HepG2 (cell line): ENCODE measurements around the gene MYBPC3. TPM values are rescaled to one million over a fixed set of nuclear protein-coding genes. Genes with fewer than 3 reads are reported as not detected.

Experiments used
- GABPB1 ChIP-seq: IDR thresholded peaks from 2 replicates; pipeline ENCODE4 v1.6.1; 2016; ENCODE audit warnings: mild to moderate bottlenecking, missing genetic modification reagents, moderate library complexity, missing compliant biosample characterization
- KLF6 ChIP-seq: IDR thresholded peaks from 2 replicates; pipeline ENCODE4 v1.8.0; 2016; ENCODE audit warnings: missing biosample characterization, missing genetic modification reagents
- PAX8 ChIP-seq: sonication (generic); formaldehyde crosslinking; IDR thresholded peaks from 2 replicates; pipeline ENCODE4 v1.8.0; 2022; ENCODE audit warnings: mild to moderate bottlenecking, missing genetic modification reagents, borderline replicate concordance
- RBFOX2 ChIP-seq: fragments of 200-400 bp; formaldehyde crosslinking; IDR thresholded peaks from 2 replicates; pipeline ENCODE4 v1.6.1; 2017; ENCODE audit warnings: low read depth, mild to moderate bottlenecking, low read length
- YY1 ChIP-seq: IDR thresholded peaks from 2 replicates; pipeline ENCODE4 v1.6.1; 2011; ENCODE audit warnings: low read length, low read depth, moderate library complexity, mild to moderate bottlenecking; ENCODE audit not compliant: insufficient read depth, insufficient replicate concordance
- ZBTB38 ChIP-seq: sonication (generic); formaldehyde crosslinking; IDR thresholded peaks from 2 replicates; pipeline ENCODE4 v1.5.1; 2020; ENCODE audit warnings: mild to moderate bottlenecking, missing genetic modification reagents
- ZNF749 ChIP-seq: sonication (generic); formaldehyde crosslinking; IDR thresholded peaks from 2 replicates; pipeline ENCODE4 v1.8.0; 2022; ENCODE audit warnings: mild to moderate bottlenecking, missing genetic modification reagents, moderate library complexity, borderline replicate concordance
- ZNF782 ChIP-seq: sonication (generic); formaldehyde crosslinking; IDR thresholded peaks from 2 replicates; pipeline ENCODE4 v1.4.0; 2020; ENCODE audit warnings: missing genetic modification reagents, mild to moderate bottlenecking, borderline replicate concordance
- ZNF792 ChIP-seq: IDR thresholded peaks from 2 replicates; pipeline ENCODE4 v1.6.1; 2016
- polyA plus RNA-seq, 8 experiments: library from polyadenylated mRNA; depleted of rRNA in 3 of 8; stranded (reverse) in 7 of 8; unstranded in 1 of 8; fragments of >200 nt; fragmentation: Illumina TruSeq in 4 of 8; extraction: Trizol in 4 of 8; gene quantifications; 2 replicates each; pipeline versions ENCODE4 v1.2.1 to v1.2.3, GENCODE V29; 2011 to 2016; ENCODE audit warnings: low read depth in 4 of 8, missing spikeins in 1 of 8, mixed read lengths in 1 of 8; ENCODE audit not compliant: insufficient read depth in 1 of 8
- total RNA-seq, 5 experiments: library from RNA; depleted of rRNA; stranded (reverse); fragments of >200 nt; fragmentation: Illumina TruSeq; extraction: Trizol; gene quantifications; 2 replicates each; pipeline ENCODE4 v1.2.3, GENCODE V29; 2016; ENCODE audit warnings: low read depth in 1 of 5
- TF ChIP-seq, protein P1 (sequence below): sonication (generic); formaldehyde crosslinking; IDR thresholded peaks from 2 replicates; pipeline ENCODE4 v1.4.0; 2020; ENCODE audit warnings: missing genetic modification reagents, mild to moderate bottlenecking, borderline replicate concordance
- TF ChIP-seq, protein P2 (sequence below): sonication (generic); formaldehyde crosslinking; IDR thresholded peaks from 2 replicates; pipeline ENCODE4 v1.4.0; 2020; ENCODE audit warnings: mild to moderate bottlenecking, missing genetic modification reagents
- TF ChIP-seq, protein P3 (sequence below): sonication (generic); formaldehyde crosslinking; IDR thresholded peaks from 2 replicates; pipeline ENCODE4 v1.8.1; 2022; ENCODE audit warnings: low read depth, mild to moderate bottlenecking, missing genetic modification reagents
- TF ChIP-seq, protein P4 (sequence below): sonication (generic); formaldehyde crosslinking; IDR thresholded peaks from 2 replicates; pipeline ENCODE4 v1.4.0; 2020; ENCODE audit warnings: mild to moderate bottlenecking, missing genetic modification reagents
- TF ChIP-seq, protein P5 (sequence below): sonication (generic); formaldehyde crosslinking; IDR thresholded peaks from 2 replicates; pipeline ENCODE4 v1.5.1; 2020; ENCODE audit warnings: mild to moderate bottlenecking, missing genetic modification reagents, moderate library complexity

Gene MYBPC3
- total and polyA plus RNA-seq, 2 of the 13 experiments (the other 11 are each of a cell fraction or from before 2014, with no cell fraction given) = not detected

DNA sequence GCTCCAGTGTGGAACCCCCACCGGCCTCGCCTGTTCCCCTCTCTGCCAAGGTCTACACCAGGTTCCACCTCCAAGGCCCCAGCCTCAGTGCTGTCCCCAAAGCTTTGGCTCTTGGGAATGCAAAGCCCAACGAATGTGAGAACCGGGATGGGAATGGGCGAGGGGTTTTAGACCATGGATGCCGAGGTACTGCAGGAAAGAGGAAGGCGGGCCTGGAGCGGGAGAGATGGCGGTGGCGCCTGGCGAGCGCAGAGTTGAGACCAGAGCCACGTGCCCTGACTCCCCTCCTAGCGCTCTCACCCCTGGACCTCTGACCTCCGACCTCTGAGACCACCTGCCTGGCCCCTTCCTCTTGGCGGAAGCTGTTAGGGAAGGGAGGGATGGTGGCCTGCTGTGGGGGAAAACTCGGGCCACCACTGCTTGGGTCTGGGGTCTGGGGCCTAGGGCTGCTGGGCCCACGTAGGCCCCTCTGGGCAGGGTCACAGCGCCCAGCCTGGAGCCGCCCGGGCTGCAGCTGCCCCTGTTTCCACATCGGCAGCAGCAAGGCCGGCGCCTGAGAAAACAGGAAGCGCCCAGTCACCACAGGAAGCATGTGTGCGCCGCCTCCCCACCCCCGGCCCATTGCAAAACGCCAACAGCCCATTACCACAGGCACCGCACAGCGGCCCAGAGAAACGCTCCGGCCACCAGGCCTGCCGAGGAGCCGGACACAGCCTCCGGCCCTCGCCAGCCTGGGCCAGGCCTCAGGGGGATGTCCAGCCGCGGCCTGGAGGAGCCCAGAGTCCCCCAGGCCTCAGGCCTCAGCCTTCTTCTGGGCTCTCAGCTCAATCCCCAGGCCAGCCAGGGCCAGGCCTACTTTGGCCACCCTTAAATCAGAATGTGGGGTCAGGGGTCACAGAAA is 42.1 kb upstream of the MYBPC3 start (continued):
- TF ChIP-seq, protein P1, sequence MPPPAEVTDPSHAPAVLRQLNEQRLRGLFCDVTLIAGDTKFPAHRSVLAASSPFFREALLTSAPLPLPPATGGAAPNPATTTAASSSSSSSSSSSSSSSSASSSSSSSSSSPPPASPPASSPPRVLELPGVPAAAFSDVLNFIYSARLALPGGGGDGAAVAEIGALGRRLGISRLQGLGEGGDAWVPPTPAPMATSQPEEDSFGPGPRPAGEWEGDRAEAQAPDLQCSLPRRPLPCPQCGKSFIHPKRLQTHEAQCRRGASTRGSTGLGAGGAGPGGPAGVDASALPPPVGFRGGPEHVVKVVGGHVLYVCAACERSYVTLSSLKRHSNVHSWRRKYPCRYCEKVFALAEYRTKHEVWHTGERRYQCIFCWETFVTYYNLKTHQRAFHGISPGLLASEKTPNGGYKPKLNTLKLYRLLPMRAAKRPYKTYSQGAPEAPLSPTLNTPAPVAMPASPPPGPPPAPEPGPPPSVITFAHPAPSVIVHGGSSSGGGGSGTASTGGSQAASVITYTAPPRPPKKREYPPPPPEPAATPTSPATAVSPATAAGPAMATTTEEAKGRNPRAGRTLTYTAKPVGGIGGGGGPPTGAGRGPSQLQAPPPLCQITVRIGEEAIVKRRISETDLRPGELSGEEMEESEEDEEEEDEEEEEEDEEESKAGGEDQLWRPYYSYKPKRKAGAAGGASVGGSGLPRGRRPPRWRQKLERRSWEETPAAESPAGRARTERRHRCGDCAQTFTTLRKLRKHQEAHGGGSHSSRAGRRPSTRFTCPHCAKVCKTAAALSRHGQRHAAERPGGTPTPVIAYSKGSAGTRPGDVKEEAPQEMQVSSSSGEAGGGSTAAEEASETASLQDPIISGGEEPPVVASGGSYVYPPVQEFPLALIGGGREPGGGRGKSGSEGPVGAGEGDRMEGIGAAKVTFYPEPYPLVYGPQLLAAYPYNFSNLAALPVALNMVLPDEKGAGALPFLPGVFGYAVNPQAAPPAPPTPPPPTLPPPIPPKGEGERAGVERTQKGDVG (CRISPR knock-in tag) = peak; percentile 52; the same call in 1 of the 2 replicates
- TF ChIP-seq RBFOX2 = peak; percentile 53; the same call in 1 of the 2 replicates
- TF ChIP-seq, protein P2, sequence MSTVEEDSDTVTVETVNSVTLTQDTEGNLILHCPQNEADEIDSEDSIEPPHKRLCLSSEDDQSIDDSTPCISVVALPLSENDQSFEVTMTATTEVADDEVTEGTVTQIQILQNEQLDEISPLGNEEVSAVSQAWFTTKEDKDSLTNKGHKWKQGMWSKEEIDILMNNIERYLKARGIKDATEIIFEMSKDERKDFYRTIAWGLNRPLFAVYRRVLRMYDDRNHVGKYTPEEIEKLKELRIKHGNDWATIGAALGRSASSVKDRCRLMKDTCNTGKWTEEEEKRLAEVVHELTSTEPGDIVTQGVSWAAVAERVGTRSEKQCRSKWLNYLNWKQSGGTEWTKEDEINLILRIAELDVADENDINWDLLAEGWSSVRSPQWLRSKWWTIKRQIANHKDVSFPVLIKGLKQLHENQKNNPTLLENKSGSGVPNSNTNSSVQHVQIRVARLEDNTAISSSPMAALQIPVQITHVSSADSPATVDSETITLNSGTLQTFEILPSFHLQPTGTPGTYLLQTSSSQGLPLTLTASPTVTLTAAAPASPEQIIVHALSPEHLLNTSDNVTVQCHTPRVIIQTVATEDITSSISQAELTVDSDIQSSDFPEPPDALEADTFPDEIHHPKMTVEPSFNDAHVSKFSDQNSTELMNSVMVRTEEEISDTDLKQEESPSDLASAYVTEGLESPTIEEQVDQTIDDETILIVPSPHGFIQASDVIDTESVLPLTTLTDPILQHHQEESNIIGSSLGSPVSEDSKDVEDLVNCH (CRISPR knock-in tag) = no peak
- TF ChIP-seq PAX8 (CRISPR knock-in tag) = no peak
- TF ChIP-seq ZNF749 (CRISPR knock-in tag) = no peak
- TF ChIP-seq, protein P3, sequence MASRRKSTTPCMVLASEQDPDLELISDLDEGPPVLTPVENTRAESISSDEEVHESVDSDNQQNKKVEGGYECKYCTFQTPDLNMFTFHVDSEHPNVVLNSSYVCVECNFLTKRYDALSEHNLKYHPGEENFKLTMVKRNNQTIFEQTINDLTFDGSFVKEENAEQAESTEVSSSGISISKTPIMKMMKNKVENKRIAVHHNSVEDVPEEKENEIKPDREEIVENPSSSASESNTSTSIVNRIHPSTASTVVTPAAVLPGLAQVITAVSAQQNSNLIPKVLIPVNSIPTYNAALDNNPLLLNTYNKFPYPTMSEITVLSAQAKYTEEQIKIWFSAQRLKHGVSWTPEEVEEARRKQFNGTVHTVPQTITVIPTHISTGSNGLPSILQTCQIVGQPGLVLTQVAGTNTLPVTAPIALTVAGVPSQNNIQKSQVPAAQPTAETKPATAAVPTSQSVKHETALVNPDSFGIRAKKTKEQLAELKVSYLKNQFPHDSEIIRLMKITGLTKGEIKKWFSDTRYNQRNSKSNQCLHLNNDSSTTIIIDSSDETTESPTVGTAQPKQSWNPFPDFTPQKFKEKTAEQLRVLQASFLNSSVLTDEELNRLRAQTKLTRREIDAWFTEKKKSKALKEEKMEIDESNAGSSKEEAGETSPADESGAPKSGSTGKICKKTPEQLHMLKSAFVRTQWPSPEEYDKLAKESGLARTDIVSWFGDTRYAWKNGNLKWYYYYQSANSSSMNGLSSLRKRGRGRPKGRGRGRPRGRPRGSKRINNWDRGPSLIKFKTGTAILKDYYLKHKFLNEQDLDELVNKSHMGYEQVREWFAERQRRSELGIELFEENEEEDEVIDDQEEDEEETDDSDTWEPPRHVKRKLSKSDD (CRISPR knock-in tag) = no peak
- TF ChIP-seq YY1 = no peak
- no peak for TF ChIP-seq ZNF792
- TF ChIP-seq, protein P4, sequence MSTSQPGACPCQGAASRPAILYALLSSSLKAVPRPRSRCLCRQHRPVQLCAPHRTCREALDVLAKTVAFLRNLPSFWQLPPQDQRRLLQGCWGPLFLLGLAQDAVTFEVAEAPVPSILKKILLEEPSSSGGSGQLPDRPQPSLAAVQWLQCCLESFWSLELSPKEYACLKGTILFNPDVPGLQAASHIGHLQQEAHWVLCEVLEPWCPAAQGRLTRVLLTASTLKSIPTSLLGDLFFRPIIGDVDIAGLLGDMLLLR (CRISPR knock-in tag) = no peak
- TF ChIP-seq, protein P5, sequence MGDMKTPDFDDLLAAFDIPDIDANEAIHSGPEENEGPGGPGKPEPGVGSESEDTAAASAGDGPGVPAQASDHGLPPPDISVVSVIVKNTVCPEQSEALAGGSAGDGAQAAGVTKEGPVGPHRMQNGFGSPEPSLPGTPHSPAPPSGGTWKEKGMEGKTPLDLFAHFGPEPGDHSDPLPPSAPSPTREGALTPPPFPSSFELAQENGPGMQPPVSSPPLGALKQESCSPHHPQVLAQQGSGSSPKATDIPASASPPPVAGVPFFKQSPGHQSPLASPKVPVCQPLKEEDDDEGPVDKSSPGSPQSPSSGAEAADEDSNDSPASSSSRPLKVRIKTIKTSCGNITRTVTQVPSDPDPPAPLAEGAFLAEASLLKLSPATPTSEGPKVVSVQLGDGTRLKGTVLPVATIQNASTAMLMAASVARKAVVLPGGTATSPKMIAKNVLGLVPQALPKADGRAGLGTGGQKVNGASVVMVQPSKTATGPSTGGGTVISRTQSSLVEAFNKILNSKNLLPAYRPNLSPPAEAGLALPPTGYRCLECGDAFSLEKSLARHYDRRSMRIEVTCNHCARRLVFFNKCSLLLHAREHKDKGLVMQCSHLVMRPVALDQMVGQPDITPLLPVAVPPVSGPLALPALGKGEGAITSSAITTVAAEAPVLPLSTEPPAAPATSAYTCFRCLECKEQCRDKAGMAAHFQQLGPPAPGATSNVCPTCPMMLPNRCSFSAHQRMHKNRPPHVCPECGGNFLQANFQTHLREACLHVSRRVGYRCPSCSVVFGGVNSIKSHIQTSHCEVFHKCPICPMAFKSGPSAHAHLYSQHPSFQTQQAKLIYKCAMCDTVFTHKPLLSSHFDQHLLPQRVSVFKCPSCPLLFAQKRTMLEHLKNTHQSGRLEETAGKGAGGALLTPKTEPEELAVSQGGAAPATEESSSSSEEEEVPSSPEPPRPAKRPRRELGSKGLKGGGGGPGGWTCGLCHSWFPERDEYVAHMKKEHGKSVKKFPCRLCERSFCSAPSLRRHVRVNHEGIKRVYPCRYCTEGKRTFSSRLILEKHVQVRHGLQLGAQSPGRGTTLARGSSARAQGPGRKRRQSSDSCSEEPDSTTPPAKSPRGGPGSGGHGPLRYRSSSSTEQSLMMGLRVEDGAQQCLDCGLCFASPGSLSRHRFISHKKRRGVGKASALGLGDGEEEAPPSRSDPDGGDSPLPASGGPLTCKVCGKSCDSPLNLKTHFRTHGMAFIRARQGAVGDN (CRISPR knock-in tag) = peak; percentile 76
- TF ChIP-seq GABPB1 = peak; percentile 79
- TF ChIP-seq ZNF782 (CRISPR knock-in tag) = no peak
- TF ChIP-seq KLF6 (CRISPR knock-in tag) = no peak
- peak; percentile 76; the same call in 1 of the 2 replicates for TF ChIP-seq ZBTB38 (CRISPR knock-in tag)
